Skeletal muscle satellite cell (primary cell): Measurements from ENCODE around the gene SV2B.

Experiments used
- H3K27me3 ChIP-seq: 2 replicates; pipeline ENCODE4 v1.7.0; 2013; ENCODE audit warnings: low read length; ENCODE audit not compliant: control insufficient read depth, insufficient read depth
- H3K36me3 ChIP-seq: 2 replicates; pipeline ENCODE4 v1.7.0; 2013; ENCODE audit warnings: mild to moderate bottlenecking, control low read depth, low read length; ENCODE audit not compliant: insufficient read depth
- H3K4me1 ChIP-seq: 2 replicates; pipeline ENCODE4 v1.7.0; 2013; ENCODE audit warnings: low read length; ENCODE audit not compliant: control insufficient read depth, insufficient read depth
- H3K4me2 ChIP-seq: 2 replicates; pipeline ENCODE4 v1.7.0; 2013; ENCODE audit warnings: mild to moderate bottlenecking, low read length
- H3K4me3 ChIP-seq: 2 replicates; pipeline ENCODE4 v1.7.0; 2013; ENCODE audit warnings: low read length
- H3K9ac ChIP-seq: 2 replicates; pipeline ENCODE4 v1.7.0; 2013; ENCODE audit warnings: mild to moderate bottlenecking, low read depth, low read length, moderate library complexity
- H3K9me3 ChIP-seq: replicated peaks from 2 replicates; pipeline ENCODE4 v1.7.0; 2013; ENCODE audit warnings: mild to moderate bottlenecking, control low read depth, low read length

SV2B gene

DNA sequence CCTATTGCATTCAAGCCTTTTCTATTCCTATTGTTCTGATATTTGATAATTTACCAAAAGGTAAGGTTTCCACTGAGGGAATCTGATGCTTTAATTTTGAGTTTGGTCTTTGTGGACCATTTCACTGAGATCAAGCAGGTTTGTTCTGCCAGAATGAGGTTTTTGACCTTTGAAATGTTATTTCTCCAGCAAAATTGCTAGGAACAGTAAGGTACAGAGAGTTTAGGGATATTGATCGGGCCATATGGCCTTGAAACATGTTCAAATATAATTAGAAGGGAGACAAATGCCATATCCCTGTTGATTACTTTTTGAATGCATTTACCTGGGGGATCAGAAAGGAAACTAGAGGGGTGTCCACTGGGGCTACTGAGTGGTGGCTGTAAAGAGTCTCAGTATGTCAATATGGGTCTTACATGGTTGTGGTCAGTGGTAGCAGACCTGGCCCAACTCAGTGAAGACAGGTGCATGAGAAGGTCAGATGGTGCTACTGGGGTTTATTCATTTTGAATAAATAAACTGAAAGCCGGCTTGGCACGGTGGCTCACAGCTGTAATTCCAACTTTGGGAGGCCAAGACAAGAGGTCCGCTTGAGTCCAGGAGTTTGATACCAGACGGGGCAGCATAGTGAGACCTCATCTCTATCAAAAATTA is 100.2 kb downstream of the SV2B start:
- H3K4me3 ChIP-seq: no peak overlapping the region
- no peaks in the 10 kb centered on the region for H3K9me3 ChIP-seq
- H3K4me2 ChIP-seq: no peak overlapping the region
- no peaks in the 10 kb centered on the region for H3K36me3 ChIP-seq
- no peak overlapping the region for H3K9ac ChIP-seq
- H3K4me1 ChIP-seq: no peaks in the 10 kb centered on the region
- no peaks in the 10 kb centered on the region for H3K27me3 ChIP-seq

DNA sequence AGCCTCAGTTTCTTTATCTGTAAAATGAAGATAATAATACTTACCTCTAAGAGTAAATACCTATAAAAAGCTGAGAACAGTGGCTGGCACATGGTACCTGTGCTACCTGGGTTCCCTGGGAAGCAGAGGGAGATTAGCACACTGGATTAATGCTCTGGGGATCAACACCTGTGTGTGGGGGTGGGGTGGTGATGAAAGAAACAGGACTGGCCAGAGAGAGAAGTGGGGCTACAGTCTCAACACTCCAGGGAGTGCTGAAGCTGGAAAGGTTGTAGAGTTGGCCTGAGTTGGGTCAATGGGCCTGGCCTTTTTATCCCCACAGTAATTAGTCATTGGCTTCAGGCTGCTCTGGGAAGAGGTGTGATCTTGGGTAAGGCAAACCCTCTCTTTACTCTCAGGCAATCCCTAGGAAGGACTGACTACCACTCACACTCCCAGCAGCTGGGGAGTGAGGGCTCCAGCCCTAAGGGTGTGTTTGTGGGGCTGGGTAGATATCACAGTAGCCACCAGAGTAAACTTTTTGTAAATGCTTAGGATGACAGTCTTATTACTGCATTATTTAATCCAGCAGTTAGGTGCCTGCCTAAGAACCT is 102.5 kb downstream of the SV2B start:
- no peak overlapping the region for H3K9ac ChIP-seq
- H3K27me3 ChIP-seq: no peaks in the 10 kb centered on the region

DNA sequence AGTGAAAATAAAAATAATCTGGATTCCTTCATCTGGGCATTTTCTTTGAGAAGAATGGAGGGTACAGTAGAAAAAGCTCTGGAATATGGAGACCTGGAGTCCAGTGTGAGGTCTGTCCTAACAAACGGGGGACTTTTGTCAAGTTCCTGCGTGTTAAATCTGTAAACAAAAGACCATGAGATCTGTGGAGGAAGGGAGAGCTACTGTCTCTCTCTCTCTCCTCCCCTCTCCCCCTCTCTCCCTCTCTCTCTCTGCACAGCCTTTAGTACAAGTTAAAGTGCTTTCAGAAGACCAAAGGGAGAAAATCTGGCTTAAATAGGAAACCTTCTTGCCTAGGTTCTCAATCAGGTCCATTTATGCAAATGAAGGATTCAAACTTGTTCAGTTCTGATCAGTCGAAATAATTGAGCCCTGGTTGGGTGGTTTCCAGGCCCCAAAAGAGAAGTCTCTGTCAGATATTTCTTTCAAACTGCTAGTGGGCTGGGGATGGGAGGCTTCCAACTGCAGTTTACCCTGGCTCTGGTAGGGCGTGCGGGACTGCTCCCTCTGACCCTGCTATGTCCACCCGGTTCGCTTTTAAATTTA is 103.7 kb downstream of the SV2B start:
- no peak overlapping the region for H3K9ac ChIP-seq
- H3K4me3 ChIP-seq: no peak overlapping the region
- no peaks in the 10 kb centered on the region for H3K9me3 ChIP-seq
- H3K36me3 ChIP-seq: no peaks in the 10 kb centered on the region
- no peaks in the 10 kb centered on the region for H3K4me1 ChIP-seq
- H3K4me2 ChIP-seq: no peak overlapping the region
- no peaks in the 10 kb centered on the region for H3K27me3 ChIP-seq

More for the DNA sequence above, 102.5 kb downstream of the SV2B start:
- Histone ChIP-seq H3K9me3 (no peaks in the 10 kb centered on the region), H3K4me2 (no peak overlapping the region), H3K36me3 (no peaks in the 10 kb centered on the region), H3K4me1 (no peaks in the 10 kb centered on the region), H3K4me3 (no peak overlapping the region)

DNA sequence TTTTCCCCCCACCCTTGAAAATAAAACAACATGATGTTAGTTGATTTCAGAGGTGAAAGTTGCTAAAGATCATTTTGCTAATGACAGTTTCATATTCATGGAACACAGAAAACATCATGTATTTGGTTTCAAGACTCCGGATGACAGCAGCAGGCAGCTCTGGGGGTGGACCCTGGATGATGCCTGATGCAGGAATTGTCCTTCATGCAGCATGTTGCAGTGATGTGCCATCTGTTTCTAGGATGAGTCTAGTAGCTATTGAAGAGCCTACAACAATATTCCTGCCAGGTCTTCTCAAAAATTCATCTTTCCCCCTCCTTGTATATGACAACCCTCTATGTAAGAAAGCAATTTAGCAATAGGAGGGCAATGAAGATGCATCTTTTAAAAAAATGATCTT is 108.3 kb downstream of the SV2B start:
- Histone ChIP-seq H3K4me2 (no peak overlapping the region), H3K9ac (no peak overlapping the region), H3K4me3 (no peak overlapping the region), H3K36me3 (no peaks in the 10 kb centered on the region), H3K4me1 (no peaks in the 10 kb centered on the region), H3K9me3 (no peaks in the 10 kb centered on the region), H3K27me3 (no peaks in the 10 kb centered on the region)

DNA sequence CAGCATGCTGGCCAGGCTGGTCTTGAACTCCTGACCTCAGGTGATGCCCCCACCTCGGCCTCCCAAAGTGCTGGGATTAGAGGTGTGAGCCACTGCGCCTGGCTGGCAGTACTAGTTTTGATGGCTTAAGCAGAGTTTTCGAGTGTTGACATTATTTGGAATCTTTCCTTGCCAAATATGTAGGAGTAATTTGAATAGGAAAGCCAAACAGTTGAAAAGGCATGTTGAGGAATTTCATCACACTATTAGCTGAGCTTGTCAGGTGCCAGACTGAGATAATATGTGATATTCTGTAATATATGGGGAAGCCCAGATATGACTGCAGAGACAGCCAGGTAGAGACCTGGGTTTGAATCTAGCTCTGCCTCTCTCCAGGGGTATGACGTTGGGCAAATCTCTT is 109.3 kb downstream of the SV2B start:
- Histone ChIP-seq H3K4me3 (no peak overlapping the region), H3K27me3 (no peaks in the 10 kb centered on the region), H3K4me2 (no peak overlapping the region), H3K9me3 (no peaks in the 10 kb centered on the region), H3K4me1 (no peaks in the 10 kb centered on the region), H3K36me3 (no peaks in the 10 kb centered on the region), H3K9ac (no peak overlapping the region)

DNA sequence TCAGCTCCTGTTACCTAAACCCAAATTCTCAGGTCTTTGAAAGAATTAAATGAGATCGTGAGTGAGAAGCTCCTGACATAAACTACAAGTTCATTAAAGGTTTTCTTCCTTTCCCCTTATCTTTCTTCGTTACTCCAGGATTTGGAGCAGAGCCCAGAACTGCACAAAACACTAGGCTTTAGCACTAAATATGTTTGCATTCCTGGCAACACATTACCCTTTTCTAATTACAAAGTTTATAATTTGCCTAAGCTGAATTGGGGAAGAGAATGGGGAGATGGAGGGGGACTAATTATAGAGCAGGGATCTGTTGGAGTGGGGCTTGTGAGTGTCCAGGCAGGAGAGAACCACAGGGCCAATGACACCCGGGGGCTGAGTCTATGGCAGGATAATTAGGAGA is 109.7 kb downstream of the SV2B start:
- Histone ChIP-seq H3K36me3 (no peaks in the 10 kb centered on the region), H3K9ac (no peak overlapping the region), H3K4me2 (no peak overlapping the region), H3K27me3 (no peaks in the 10 kb centered on the region), H3K9me3 (no peaks in the 10 kb centered on the region), H3K4me3 (no peak overlapping the region), H3K4me1 (no peaks in the 10 kb centered on the region)

DNA sequence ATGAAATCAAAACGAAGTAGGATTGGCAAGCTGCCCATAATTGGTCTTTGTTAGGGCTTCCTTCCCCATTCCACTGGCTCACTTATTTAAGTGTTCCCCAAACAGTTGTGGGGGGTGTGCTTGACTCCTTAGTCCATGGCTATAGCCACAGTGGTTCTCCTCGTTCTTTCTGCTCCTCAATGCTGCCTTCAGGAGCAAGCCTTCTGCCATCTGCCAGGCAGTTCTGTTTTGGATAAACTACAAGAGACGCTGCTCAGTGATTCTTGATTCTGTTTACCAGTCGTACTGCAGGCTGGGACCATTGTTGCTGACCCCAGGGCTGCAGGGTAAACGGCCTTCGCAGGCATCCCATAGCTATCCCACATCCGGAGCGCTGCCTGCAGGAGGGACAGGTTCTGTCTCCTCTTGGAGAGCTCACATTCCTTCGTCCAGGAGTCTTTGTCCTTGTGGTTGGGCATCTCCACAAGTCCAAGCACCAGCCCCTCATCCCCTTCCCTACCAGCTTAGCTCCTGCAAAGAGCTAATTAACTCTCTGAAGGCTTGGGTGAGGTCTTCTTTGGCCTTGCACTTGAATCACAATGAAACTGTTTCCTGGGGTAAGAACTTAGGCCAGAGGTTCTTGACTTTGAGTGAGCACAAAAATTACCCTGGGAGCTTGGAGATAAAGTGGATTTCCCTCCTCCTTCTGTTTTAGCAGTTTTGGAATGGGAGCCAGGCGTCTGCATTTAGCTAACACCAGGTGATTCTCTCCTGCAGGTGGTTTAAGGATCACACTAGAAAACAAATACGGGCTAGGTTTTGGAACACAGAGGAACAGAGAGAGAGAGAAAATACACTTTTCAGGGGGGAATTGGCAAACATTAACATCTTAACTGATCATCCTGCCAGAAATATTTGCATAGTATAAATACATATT is 114.9 kb downstream of the SV2B start:
- H3K36me3 ChIP-seq: no peaks in the 10 kb centered on the region
- H3K4me1 ChIP-seq: no peaks in the 10 kb centered on the region
- H3K9me3 ChIP-seq: no peaks in the 10 kb centered on the region
- no peak overlapping the region for H3K9ac ChIP-seq
- no peaks in the 10 kb centered on the region for H3K27me3 ChIP-seq
- no peak overlapping the region for H3K4me3 ChIP-seq
- H3K4me2 ChIP-seq: no peak overlapping the region

DNA sequence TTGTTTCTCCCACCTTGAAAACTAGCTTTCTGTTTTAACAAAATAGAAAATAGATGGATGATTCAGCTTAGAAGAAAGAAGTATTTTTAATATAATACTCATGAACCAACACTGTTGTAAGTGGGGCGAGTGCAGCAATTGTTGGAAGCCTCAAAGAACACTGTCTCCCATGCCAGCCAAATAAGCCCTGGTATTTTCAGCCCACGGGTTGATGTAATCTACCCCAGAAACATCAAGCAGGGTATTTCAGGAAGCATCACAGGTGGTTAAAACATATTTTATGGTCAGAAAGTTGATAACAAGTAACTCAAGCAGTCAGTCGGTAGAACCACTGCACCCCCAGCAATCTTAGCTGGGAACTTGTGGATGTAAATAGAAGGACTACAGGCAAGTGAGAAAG is 115.9 kb downstream of the SV2B start:
- Histone ChIP-seq H3K4me3 (no peak overlapping the region), H3K9me3 (no peaks in the 10 kb centered on the region), H3K4me2 (no peak overlapping the region), H3K9ac (no peak overlapping the region), H3K36me3 (no peaks in the 10 kb centered on the region), H3K4me1 (no peaks in the 10 kb centered on the region), H3K27me3 (no peaks in the 10 kb centered on the region)

DNA sequence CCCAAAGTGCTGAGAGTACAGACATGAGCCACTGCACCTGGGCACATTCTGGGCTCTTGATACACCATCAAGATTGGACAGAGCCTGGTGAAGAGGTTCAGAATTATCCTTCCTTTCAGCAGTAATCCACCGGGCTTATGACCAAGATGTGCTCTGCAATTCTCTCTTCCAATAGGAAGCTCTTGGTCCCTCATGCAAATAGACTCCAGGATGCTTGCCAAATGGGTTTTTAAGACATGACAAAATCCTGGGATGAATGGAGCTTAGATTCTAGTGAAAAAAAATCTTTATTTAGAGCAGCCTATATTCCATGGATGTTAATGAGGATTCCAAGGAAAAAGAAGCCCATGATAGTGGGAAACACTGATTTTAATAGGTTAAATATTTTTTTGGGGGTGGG is 119.1 kb downstream of the SV2B start:
- H3K27me3 ChIP-seq: no peaks in the 10 kb centered on the region
- H3K4me3 ChIP-seq: no peak overlapping the region
- no peaks in the 10 kb centered on the region for H3K9me3 ChIP-seq
- no peak overlapping the region for H3K4me2 ChIP-seq
- H3K4me1 ChIP-seq: no peaks in the 10 kb centered on the region
- H3K36me3 ChIP-seq: no peaks in the 10 kb centered on the region
- no peak overlapping the region for H3K9ac ChIP-seq

DNA sequence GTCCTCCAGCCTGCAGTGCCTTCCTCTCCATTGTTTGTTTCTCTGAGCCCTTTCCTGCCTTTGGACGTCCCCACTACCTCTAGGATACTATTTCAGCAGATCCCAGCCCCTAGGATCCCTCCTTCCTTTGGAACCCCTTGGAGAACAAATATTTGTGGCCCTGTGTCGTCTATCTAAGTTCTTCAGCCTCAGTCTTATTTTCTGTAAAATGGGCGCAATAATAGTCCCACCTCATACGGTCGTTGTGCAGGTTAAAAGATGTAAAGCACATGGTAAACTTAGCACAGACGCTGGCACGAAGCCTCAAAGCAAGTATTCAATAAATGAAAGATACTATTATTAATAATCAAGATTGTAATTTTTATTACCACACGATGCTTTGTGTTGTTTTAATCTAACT is 122.0 kb downstream of the SV2B start:
- H3K4me2 ChIP-seq: no peak overlapping the region
- H3K9ac ChIP-seq: no peak overlapping the region
- no peaks in the 10 kb centered on the region for H3K9me3 ChIP-seq
- peaks cover 2% of the 10 kb centered on the region for H3K27me3 ChIP-seq
- H3K4me1 ChIP-seq: no peaks in the 10 kb centered on the region
- no peak overlapping the region for H3K4me3 ChIP-seq
- no peaks in the 10 kb centered on the region for H3K36me3 ChIP-seq

DNA sequence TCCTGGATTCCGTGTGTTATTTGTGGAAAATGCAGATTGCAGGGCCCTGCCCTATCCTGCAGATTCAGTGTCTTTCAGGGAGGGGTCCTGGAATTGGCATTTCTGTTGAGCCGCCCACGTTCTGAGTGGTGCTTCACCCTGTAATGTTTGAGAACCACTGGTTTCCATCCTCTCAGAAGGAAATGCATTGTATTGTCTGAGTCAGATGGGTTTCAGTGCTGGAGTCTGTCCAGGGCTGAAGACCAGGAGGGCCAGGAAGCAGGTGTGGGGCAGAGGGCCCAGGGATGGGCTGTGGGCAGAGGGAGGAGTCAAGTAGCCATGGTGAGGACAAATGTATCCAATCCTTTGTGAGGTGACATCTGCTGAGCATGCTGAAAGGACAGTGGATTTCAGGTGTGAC is 123.8 kb downstream of the SV2B start:
- no peak overlapping the region for H3K9ac ChIP-seq
- H3K27me3 ChIP-seq: peaks cover 11% of the 10 kb centered on the region
- H3K4me2 ChIP-seq: no peak overlapping the region
- no peaks in the 10 kb centered on the region for H3K4me1 ChIP-seq
- H3K9me3 ChIP-seq: no peaks in the 10 kb centered on the region
- no peaks in the 10 kb centered on the region for H3K36me3 ChIP-seq
- H3K4me3 ChIP-seq: no peak overlapping the region
